ENCODE measurements around the gene XRN1. TPM values are rescaled to one million over a fixed set of nuclear protein-coding genes. Genes with fewer than 3 reads are reported as not detected.
"Not testable (repeated sequence)": the region's sequence is repeated elsewhere in the genome, so short reads cannot be mapped to it uniquely, and the experiment has no call there.

XRN1 gene
- total RNA-seq, 4 donors from 2014 or later: 23.4 to 48.1 (median 41.2) TPM

DNA sequence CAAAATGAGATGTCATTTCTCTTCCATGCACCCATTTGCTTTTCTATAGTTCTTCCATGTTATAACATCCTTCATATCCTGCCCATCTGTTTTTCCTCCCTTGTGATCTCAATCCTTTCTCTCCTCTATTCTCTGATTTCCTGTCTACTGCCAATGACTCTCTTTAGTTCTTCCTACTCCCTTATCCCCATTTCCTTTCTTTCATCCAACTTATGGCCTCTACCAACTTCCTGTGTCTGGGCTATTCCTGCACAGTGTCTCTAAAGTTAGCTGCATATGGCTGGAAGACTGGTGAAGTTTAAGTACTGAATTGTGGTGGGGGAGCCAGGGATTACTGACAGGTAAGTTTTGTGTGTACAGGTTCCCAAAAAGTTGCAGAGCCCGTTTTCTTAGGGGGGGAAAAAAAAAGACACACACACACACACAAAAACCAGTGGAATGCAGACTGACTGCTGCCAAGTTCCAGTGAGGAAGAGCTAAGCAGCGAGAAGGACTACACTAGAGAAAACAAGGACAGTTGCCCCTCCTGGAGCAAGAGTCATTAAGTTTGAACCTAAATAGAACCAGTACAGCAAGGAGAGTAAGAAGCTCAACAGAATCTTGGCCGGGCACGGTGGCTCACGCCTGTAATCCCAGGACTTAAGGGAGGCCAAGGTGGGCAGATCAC lies 28.8 kb downstream of the XRN1 start:
- Histone ChIP-seq H3K27me3 (no peaks in the 10 kb centered on the region), H3K27ac (no peak overlapping the region), H3K4me3 (no peak overlapping the region), H3K36me3 (peaks cover 0 to 96% (median 4%) of the 10 kb centered on the region in 3 donors), H3K4me1 (no peaks in the 10 kb centered on the region), H3K9me3 (no peaks in the 10 kb centered on the region)
- no peak for DNase-seq (ENCODE audit: low spot score in 2 of 2)
- WGBS, 2 donors: 91 to 94% methylated on average over 5 of the region's 5 CpGs
- TF ChIP-seq EP300 (IDR thresholded peaks at IDR 0.05): no peak

DNA sequence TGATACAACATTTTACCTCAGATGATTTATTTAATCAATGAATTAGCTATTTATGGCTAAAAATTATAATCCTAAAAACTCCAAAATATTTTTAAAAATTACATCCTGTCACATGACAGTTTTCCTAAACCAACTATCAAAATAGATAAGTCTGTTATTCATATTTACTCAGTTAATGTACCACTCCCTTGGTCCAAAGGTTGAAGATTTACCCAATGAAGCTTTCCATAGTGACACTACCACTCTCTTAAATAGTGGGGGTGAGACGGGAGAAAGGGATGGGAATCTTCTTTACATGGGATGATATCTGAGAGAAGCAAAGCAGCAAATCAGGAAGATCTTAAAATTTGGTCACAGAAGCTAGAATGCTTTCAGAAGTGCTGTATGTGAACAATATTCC lies 30.5 kb downstream of the XRN1 start:
- Histone ChIP-seq H3K4me3 (no peak overlapping the region), H3K4me1 (no peaks in the 10 kb centered on the region), H3K27me3 (no peaks in the 10 kb centered on the region), H3K9me3 (no peaks in the 10 kb centered on the region), H3K36me3 (peaks cover 0 to 95% (median 12%) of the 10 kb centered on the region in 3 donors), H3K27ac (no peak overlapping the region)
- 89 to 97% methylated on average over 1 of the region's 1 CpG for WGBS, 2 donors
- no peak for DNase-seq (ENCODE audit: low spot score in 2 of 2)
- no peak for TF ChIP-seq POLR2A (IDR thresholded peaks at IDR 0.05)
- TF ChIP-seq CTCF (IDR thresholded peaks at IDR 0.05): no peak
- TF ChIP-seq EP300 (IDR thresholded peaks at IDR 0.05): no peak

DNA sequence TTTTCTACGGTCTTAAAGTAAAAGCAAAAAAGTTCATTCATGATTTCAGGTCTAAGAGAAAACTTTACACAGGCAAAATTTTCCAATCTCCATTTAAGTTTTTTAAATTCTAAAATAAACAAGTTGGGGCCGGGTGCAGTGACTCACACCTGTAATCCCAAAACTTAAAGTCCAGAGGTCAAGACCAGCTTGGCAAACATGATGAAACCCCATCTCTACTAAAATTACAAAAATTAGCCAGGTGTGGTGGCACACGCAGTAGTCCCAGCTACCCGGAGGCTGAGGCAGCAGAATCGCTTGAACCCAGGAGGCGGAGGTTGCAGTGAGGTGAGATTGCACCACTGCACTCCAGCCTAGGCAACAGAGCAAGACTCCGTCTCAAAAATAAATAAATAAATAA lies 47.3 kb downstream of the XRN1 start:
- H3K27ac ChIP-seq; H3K4me1 ChIP-seq; H3K9me3 ChIP-seq; H3K27me3 ChIP-seq; H3K4me3 ChIP-seq; DNase-seq (ENCODE audit: low spot score in 2 of 2): not testable (repeated sequence)
- WGBS, 2 donors: 89% methylated on average over 7 of the region's 7 CpGs
- H3K36me3 ChIP-seq: peaks cover 4 to 90% (median 14%) of the 10 kb centered on the region in 3 donors

DNA sequence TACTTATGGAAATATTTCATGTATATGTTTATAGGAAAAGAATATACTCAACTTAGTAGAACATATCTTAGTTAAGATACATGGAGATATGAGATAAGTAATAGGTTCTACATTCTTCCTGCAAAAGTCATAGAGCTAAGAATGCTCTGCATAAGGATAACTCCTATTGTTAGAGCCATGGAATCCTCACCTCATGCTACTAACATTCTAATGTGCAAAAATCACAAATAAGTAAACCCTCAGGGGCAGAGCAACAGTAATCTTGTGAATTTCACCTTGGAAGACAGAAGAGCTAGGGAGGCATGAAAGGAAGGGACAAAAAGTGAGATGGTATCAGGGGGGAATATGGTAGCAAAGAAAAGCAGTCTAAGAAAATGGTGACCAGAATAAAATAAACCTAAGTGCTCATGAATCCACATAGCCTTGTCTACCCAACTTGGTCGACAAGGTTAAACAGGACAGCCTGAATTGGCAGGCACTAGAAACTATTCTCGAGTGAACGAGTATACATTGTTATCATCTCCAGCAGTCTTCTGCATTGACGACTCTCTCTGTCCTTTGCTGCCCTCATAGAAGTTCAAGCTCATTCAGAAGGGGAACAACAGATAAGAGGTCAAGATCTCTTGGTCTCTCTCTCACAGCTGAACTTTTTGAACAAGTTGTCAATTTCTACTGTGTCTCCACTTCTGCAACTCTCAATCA lies 52.8 kb downstream of the XRN1 start:
- 95% methylated on average over 4 of the region's 4 CpGs for WGBS, 2 donors
- H3K36me3 ChIP-seq: peaks cover 4 to 84% (median 23%) of the 10 kb centered on the region in 3 donors

DNA sequence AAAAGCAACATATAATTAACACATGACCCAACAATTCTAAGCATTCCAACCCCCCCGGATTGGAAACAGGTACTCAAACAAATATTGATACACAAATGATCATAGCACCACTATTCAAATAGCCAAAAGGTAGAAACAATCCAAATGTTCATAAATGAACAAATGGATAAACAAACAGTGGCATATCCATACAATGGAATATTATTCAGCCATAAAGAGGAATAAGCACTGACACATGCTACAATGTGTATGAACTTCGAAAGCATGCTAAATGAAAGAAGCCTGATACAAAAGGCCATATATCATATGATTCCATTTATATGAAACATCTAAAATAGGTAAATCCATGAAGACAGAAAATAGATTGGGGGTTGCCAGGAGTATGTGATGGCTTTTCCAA lies 62.8 kb downstream of the XRN1 start:
- Histone ChIP-seq H3K27ac (no peak overlapping the region), H3K9me3 (peaks cover 0 to 10% (median 0%) of the 10 kb centered on the region in 4 donors), H3K27me3 (no peaks in the 10 kb centered on the region), H3K36me3 (peaks cover 0 to 92% (median 11%) of the 10 kb centered on the region in 3 donors), H3K4me3 (no peak overlapping the region), H3K4me1 (no peaks in the 10 kb centered on the region)
- DNase-seq (ENCODE audit: low spot score in 2 of 2): no peak
- TF ChIP-seq EP300 (IDR thresholded peaks at IDR 0.05): no peak
- TF ChIP-seq CTCF (IDR thresholded peaks at IDR 0.05): no peak
- TF ChIP-seq POLR2A (IDR thresholded peaks at IDR 0.05): no peak
- 94 to 99% methylated on average over 2 of the region's 2 CpGs for WGBS, 2 donors

More for the DNA sequence above, 52.8 kb downstream of the XRN1 start:
- H3K4me1 ChIP-seq: no peaks in the 10 kb centered on the region
- DNase-seq (ENCODE audit: low spot score in 2 of 2): no peak
- no peak overlapping the region for H3K27ac ChIP-seq
- H3K4me3 ChIP-seq: no peak overlapping the region
- H3K9me3 ChIP-seq: peaks cover 0 to 3% (median 0%) of the 10 kb centered on the region in 4 donors
- no peaks in the 10 kb centered on the region for H3K27me3 ChIP-seq
- no peak for TF ChIP-seq EP300 (IDR thresholded peaks at IDR 0.05)

DNA sequence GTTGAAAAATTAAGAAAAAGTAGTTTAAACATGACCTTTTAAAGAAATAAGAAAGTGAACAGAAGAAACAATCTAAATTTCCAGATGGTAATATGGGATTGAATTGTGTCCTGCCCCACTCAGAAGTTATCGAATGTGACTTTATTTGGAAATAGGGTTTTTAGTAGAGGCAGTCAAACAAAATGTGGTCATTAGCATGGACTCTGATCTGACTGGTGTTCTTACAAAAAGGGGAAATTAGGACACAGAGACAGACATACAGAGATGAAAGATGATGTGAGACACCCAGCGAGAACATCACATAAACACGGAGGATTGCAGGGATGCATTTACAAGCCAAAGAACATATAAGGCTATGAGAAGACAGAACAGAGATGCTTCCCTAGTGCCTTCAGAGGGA lies 73.2 kb downstream of the XRN1 start:
- no peak for DNase-seq (ENCODE audit: low spot score in 2 of 2)
- TF ChIP-seq POLR2A (IDR thresholded peaks at IDR 0.05) (no peak), EP300 (IDR thresholded peaks at IDR 0.05) (no peak), CTCF (IDR thresholded peaks at IDR 0.05) (no peak)
- WGBS, 2 donors: 95 to 98% methylated on average over 3 of the region's 3 CpGs
- H3K9me3 ChIP-seq: no peaks in the 10 kb centered on the region
- no peak overlapping the region for H3K27ac ChIP-seq
- no peaks in the 10 kb centered on the region for H3K27me3 ChIP-seq
- H3K36me3 ChIP-seq: peaks cover 0 to 72% (median 2%) of the 10 kb centered on the region in 3 donors
- H3K4me1 ChIP-seq: no peaks in the 10 kb centered on the region
- H3K4me3 ChIP-seq: no peak overlapping the region

GRCh38 chr3:142369576-142369975 lies 78.3 kb downstream of the XRN1 start:
- 89 to 92% methylated on average over 6 of the region's 6 CpGs for WGBS, 2 donors
- H3K4me1 ChIP-seq; H3K9me3 ChIP-seq; DNase-seq (ENCODE audit: low spot score in 2 of 2); H3K27me3 ChIP-seq; H3K27ac ChIP-seq; H3K4me3 ChIP-seq: not testable (repeated sequence)
- H3K36me3 ChIP-seq: peaks cover 0 to 71% (median 2%) of the 10 kb centered on the region in 3 donors
